ENCODE results near the gene PJVK.
"Not testable (repeated sequence)": the region's sequence is repeated elsewhere in the genome, so short reads cannot be mapped to it uniquely, and the experiment has no call there.

PJVK gene

GRCh38 chr2:178450774-178451525, at the start of gene PJVK, which contains the start of gene PRKRA:
Gene PJVK, plus strand, starts transcription at chr2:178451378. Its CDS starts 2,032 bp downstream, at chr2:178453410.
Gene PRKRA, minus strand, starts transcription at chr2:178451175. Its CDS starts 145 bp downstream, at chr2:178451030.
- Histone ChIP-seq H3K27me3 (replicated peaks; ENCODE audit: control insufficient read depth, insufficient read depth, low read length) (no peaks in the 10 kb centered on the region), H3K4me3 (ENCODE audit: low read length) (peak within 1 kb of the TSS; percentile 90), H3K9ac (ENCODE audit: low read length) (peak within 1 kb of the TSS; percentile 97), H3K9me3 (ENCODE audit: control insufficient read depth, low read length) (no peaks in the 10 kb centered on the region), H3K36me3 (ENCODE audit: control insufficient read depth, insufficient read depth, low read length, severe bottlenecking) (peaks cover 23% of the 10 kb centered on the region), H3K4me1 (ENCODE audit: control insufficient read depth, insufficient read depth, low read length) (peaks cover 18% of the 10 kb centered on the region)
- peak; percentile 99 for DNase-seq (ENCODE audit: low read depth)

GRCh38 chr2:178401994-178402437, 49.2 kb upstream of the PJVK start:
- no peaks in the 10 kb centered on the region for H3K9me3 ChIP-seq (ENCODE audit: control insufficient read depth, low read length)
- no peak overlapping the region for H3K9ac ChIP-seq (ENCODE audit: low read length)
- H3K27me3 ChIP-seq (replicated peaks; ENCODE audit: control insufficient read depth, insufficient read depth, low read length): no peaks in the 10 kb centered on the region
- no peaks in the 10 kb centered on the region for H3K36me3 ChIP-seq (ENCODE audit: control insufficient read depth, insufficient read depth, low read length, severe bottlenecking)
- H3K4me1 ChIP-seq (ENCODE audit: control insufficient read depth, insufficient read depth, low read length): no peaks in the 10 kb centered on the region
- H3K4me3 ChIP-seq (ENCODE audit: low read length): no peak overlapping the region
- DNase-seq (ENCODE audit: low read depth): no peak

- Histone ChIP-seq H3K4me3 (ENCODE audit: low read length) (no peak overlapping the region), H3K27me3 (replicated peaks; ENCODE audit: control insufficient read depth, insufficient read depth, low read length) (no peaks in the 10 kb centered on the region), H3K9ac (ENCODE audit: low read length) (no peak overlapping the region), H3K4me1 (ENCODE audit: control insufficient read depth, insufficient read depth, low read length) (no peaks in the 10 kb centered on the region), H3K36me3 (ENCODE audit: control insufficient read depth, insufficient read depth, low read length, severe bottlenecking) (no peaks in the 10 kb centered on the region), H3K9me3 (ENCODE audit: control insufficient read depth, low read length) (no peaks in the 10 kb centered on the region)
- DNase-seq (ENCODE audit: low read depth): no peak
Measured at GRCh38 chr2:178403671-178404306, 47.4 kb upstream of the PJVK start.

- Histone ChIP-seq H3K9ac (ENCODE audit: low read length) (no peak overlapping the region), H3K27me3 (replicated peaks; ENCODE audit: control insufficient read depth, insufficient read depth, low read length) (no peaks in the 10 kb centered on the region), H3K4me1 (ENCODE audit: control insufficient read depth, insufficient read depth, low read length) (no peaks in the 10 kb centered on the region), H3K9me3 (ENCODE audit: control insufficient read depth, low read length) (no peaks in the 10 kb centered on the region), H3K36me3 (ENCODE audit: control insufficient read depth, insufficient read depth, low read length, severe bottlenecking) (no peaks in the 10 kb centered on the region), H3K4me3 (ENCODE audit: low read length) (no peak overlapping the region)
- peak; percentile 78 for DNase-seq (ENCODE audit: low read depth)
Measured at GRCh38 chr2:178404368-178404767, 46.8 kb upstream of the PJVK start.

GRCh38 chr2:178409261-178409660, 41.9 kb upstream of the PJVK start:
- H3K27me3 ChIP-seq (replicated peaks; ENCODE audit: control insufficient read depth, insufficient read depth, low read length): no peaks in the 10 kb centered on the region
- DNase-seq (ENCODE audit: low read depth): no peak
- no peaks in the 10 kb centered on the region for H3K9me3 ChIP-seq (ENCODE audit: control insufficient read depth, low read length)
- no peak overlapping the region for H3K4me3 ChIP-seq (ENCODE audit: low read length)
- H3K36me3 ChIP-seq (ENCODE audit: control insufficient read depth, insufficient read depth, low read length, severe bottlenecking): no peaks in the 10 kb centered on the region
- no peak overlapping the region for H3K9ac ChIP-seq (ENCODE audit: low read length)
- peaks cover 7% of the 10 kb centered on the region for H3K4me1 ChIP-seq (ENCODE audit: control insufficient read depth, insufficient read depth, low read length)

GRCh38 chr2:178412047-178412446, 39.1 kb upstream of the PJVK start:
- Histone ChIP-seq H3K36me3 (ENCODE audit: control insufficient read depth, insufficient read depth, low read length, severe bottlenecking) (no peaks in the 10 kb centered on the region), H3K4me3 (ENCODE audit: low read length) (no peak overlapping the region), H3K9me3 (ENCODE audit: control insufficient read depth, low read length) (no peaks in the 10 kb centered on the region), H3K9ac (ENCODE audit: low read length) (no peak overlapping the region), H3K27me3 (replicated peaks; ENCODE audit: control insufficient read depth, insufficient read depth, low read length) (no peaks in the 10 kb centered on the region), H3K4me1 (ENCODE audit: control insufficient read depth, insufficient read depth, low read length) (peaks cover 15% of the 10 kb centered on the region)
- DNase-seq (ENCODE audit: low read depth): no peak

GRCh38 chr2:178412453-178412852, 38.7 kb upstream of the PJVK start:
- DNase-seq (ENCODE audit: low read depth); H3K36me3 ChIP-seq (ENCODE audit: control insufficient read depth, insufficient read depth, low read length, severe bottlenecking); H3K4me3 ChIP-seq (ENCODE audit: low read length); H3K9me3 ChIP-seq (ENCODE audit: control insufficient read depth, low read length); H3K9ac ChIP-seq (ENCODE audit: low read length); H3K27me3 ChIP-seq (replicated peaks; ENCODE audit: control insufficient read depth, insufficient read depth, low read length): not testable (repeated sequence)
- H3K4me1 ChIP-seq (ENCODE audit: control insufficient read depth, insufficient read depth, low read length): peaks cover 15% of the 10 kb centered on the region

- no peaks in the 10 kb centered on the region for H3K27me3 ChIP-seq (replicated peaks; ENCODE audit: control insufficient read depth, insufficient read depth, low read length)
- peak; percentile 87 for DNase-seq (ENCODE audit: low read depth)
- H3K9me3 ChIP-seq (ENCODE audit: control insufficient read depth, low read length): no peaks in the 10 kb centered on the region
- no peaks in the 10 kb centered on the region for H3K36me3 ChIP-seq (ENCODE audit: control insufficient read depth, insufficient read depth, low read length, severe bottlenecking)
- peaks cover 15% of the 10 kb centered on the region for H3K4me1 ChIP-seq (ENCODE audit: control insufficient read depth, insufficient read depth, low read length)
- peak overlapping the region; percentile 90 for H3K9ac ChIP-seq (ENCODE audit: low read length)
- peak overlapping the region; percentile 92 for H3K4me3 ChIP-seq (ENCODE audit: low read length)
Measured at GRCh38 chr2:178413472-178414265, 37.5 kb upstream of the PJVK start.

GRCh38 chr2:178414266-178415247, 36.6 kb upstream of the PJVK start:
- peak overlapping the region; percentile 92 for H3K4me3 ChIP-seq (ENCODE audit: low read length)

GRCh38 chr2:178415979-178416378, 35.2 kb upstream of the PJVK start:
- Histone ChIP-seq H3K9me3 (ENCODE audit: control insufficient read depth, low read length) (no peaks in the 10 kb centered on the region), H3K4me3 (ENCODE audit: low read length) (no peak overlapping the region), H3K9ac (ENCODE audit: low read length) (no peak overlapping the region), H3K4me1 (ENCODE audit: control insufficient read depth, insufficient read depth, low read length) (peaks cover 15% of the 10 kb centered on the region), H3K27me3 (replicated peaks; ENCODE audit: control insufficient read depth, insufficient read depth, low read length) (no peaks in the 10 kb centered on the region), H3K36me3 (ENCODE audit: control insufficient read depth, insufficient read depth, low read length, severe bottlenecking) (no peaks in the 10 kb centered on the region)
- no peak for DNase-seq (ENCODE audit: low read depth)

More at GRCh38 chr2:178414266-178415247, 36.6 kb upstream of the PJVK start:
- Histone ChIP-seq H3K9ac (ENCODE audit: low read length) (peak overlapping the region; percentile 90), H3K36me3 (ENCODE audit: control insufficient read depth, insufficient read depth, low read length, severe bottlenecking) (no peaks in the 10 kb centered on the region), H3K4me1 (ENCODE audit: control insufficient read depth, insufficient read depth, low read length) (peaks cover 15% of the 10 kb centered on the region), H3K27me3 (replicated peaks; ENCODE audit: control insufficient read depth, insufficient read depth, low read length) (no peaks in the 10 kb centered on the region), H3K9me3 (ENCODE audit: control insufficient read depth, low read length) (no peaks in the 10 kb centered on the region)
- DNase-seq (ENCODE audit: low read depth): peak; percentile 99
